Upper lobe of right lung (tissue), 1 donor: ENCODE measurements around the gene UBL4A. TPM values are rescaled to one million over a fixed set of nuclear protein-coding genes. Genes with fewer than 3 reads are reported as not detected.
A peak's percentile ranks its signal among the peaks of the same experiment; 100 is the strongest.

ENCODE experiments used
- ATAC-seq: fragments of 200-7000 bp; cut with Tn5 transposase; one replicate; pipeline ENCODE4 v1.9.1; 2020; ENCODE audit warnings: mild to moderate bottlenecking, moderate library complexity
- DNase-seq: peaks from one replicate; pipeline ENCODE4 v3.0.0-alpha.2; 2020
- H3K27ac ChIP-seq: fragments of 200-600 bp; one replicate; pipeline ENCODE4 v1.8.0; 2022
- H3K27me3 ChIP-seq: fragments of 200-600 bp; one replicate; pipeline ENCODE4 v1.8.0; 2022; ENCODE audit warnings: mild to moderate bottlenecking
- H3K36me3 ChIP-seq: fragments of 200-600 bp; one replicate; pipeline ENCODE4 v1.8.0; 2022
- H3K4me1 ChIP-seq: fragments of 200-600 bp; one replicate; pipeline ENCODE4 v1.8.0; 2022
- H3K4me3 ChIP-seq: fragments of 200-600 bp; one replicate; pipeline ENCODE4 v1.8.0; 2022; ENCODE audit warnings: mild to moderate bottlenecking
- H3K9me3 ChIP-seq: fragments of 200-600 bp; one replicate; pipeline ENCODE4 v1.8.0; 2022
- intact Hi-C: fragments of 100-400 bp; cut with DNase I; formaldehyde crosslinking; loops from one replicate; pipeline ENCODE4 v1.11.0; 2022
- total RNA-seq: library from RNA; stranded (reverse); fragmentation: NEBNext Ultra II Directional; extraction: Animal tissue kit (Norgen Biotek cat#: 25700); gene quantifications from one replicate; pipeline ENCODE4 v1.2.1, GENCODE V29; 2021
- TF ChIP-seq, protein P1 (sequence below): fragments of 200-600 bp; IDR thresholded peaks from one replicate; pipeline ENCODE4 v1.8.0; 2022; ENCODE audit warnings: antibody characterized with exemption
- donor health status: DM: no; HTN: yes; CAD: no; lungs with severe emphysema.

The UBL4A gene
- total RNA-seq, 1 donor from 2014 or later = 33.8 TPM

DNA sequence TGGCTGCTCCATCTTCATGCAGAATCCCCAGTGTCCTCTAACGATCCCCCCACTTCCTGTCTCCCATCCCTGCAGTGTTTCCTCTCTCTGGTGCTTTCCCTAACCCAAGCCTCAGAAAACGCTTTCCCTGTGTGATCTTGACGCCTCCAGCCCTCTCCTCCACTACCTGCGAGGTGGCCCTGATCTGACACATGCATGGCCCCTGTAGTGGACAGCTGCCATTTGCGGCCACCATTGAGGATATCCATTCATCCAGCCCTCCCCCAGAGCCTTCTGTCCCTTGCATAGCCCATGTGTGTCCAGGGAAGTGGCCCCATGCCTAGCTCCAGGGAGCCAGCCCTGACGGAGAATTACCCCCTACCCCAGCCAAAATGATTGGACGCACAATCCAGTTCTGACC lies 3.1 kb downstream of the UBL4A start:
- intact Hi-C loops = no loop called here
- no peaks in the 10 kb centered on the region for H3K9me3 ChIP-seq
- no peaks in the 10 kb centered on the region for H3K27me3 ChIP-seq
- no peaks in the 10 kb centered on the region for H3K36me3 ChIP-seq
- no peak overlapping the region for H3K4me3 ChIP-seq
- TF ChIP-seq, protein P1, sequence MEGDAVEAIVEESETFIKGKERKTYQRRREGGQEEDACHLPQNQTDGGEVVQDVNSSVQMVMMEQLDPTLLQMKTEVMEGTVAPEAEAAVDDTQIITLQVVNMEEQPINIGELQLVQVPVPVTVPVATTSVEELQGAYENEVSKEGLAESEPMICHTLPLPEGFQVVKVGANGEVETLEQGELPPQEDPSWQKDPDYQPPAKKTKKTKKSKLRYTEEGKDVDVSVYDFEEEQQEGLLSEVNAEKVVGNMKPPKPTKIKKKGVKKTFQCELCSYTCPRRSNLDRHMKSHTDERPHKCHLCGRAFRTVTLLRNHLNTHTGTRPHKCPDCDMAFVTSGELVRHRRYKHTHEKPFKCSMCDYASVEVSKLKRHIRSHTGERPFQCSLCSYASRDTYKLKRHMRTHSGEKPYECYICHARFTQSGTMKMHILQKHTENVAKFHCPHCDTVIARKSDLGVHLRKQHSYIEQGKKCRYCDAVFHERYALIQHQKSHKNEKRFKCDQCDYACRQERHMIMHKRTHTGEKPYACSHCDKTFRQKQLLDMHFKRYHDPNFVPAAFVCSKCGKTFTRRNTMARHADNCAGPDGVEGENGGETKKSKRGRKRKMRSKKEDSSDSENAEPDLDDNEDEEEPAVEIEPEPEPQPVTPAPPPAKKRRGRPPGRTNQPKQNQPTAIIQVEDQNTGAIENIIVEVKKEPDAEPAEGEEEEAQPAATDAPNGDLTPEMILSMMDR = no peak
- peaks cover 5% of the 10 kb centered on the region for H3K4me1 ChIP-seq
- ATAC-seq = no peak
- no peak for DNase-seq
- H3K27ac ChIP-seq = no peak overlapping the region

DNA sequence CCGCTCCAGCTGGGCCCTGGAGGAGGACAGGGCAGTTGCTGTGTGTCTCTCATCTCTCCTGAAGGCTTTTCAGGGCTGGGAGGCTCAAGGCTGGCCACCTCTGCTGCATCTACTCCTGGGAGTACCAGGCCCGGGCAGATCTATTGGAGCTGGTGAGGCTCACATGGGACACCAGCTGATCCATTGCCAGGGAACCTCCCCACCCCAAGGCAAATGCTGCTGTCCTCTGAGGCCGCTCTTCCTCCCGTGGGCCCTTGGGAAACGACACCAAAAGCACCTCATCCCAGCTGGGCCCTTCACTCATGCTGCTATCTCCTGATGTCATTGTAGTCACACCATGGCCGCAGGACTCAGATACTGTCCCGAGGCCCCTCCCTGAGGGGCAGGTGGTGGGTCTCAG lies 3.6 kb downstream of the UBL4A start:
- H3K4me1 ChIP-seq = peaks cover 5% of the 10 kb centered on the region
- TF ChIP-seq, protein P1 = no peak
- intact Hi-C loops = no loop called here
- no peak for DNase-seq
- H3K27ac ChIP-seq = no peak overlapping the region
- no peak for ATAC-seq
- no peak overlapping the region for H3K4me3 ChIP-seq
- no peaks in the 10 kb centered on the region for H3K36me3 ChIP-seq
- H3K9me3 ChIP-seq = no peaks in the 10 kb centered on the region
- H3K27me3 ChIP-seq = no peaks in the 10 kb centered on the region

DNA sequence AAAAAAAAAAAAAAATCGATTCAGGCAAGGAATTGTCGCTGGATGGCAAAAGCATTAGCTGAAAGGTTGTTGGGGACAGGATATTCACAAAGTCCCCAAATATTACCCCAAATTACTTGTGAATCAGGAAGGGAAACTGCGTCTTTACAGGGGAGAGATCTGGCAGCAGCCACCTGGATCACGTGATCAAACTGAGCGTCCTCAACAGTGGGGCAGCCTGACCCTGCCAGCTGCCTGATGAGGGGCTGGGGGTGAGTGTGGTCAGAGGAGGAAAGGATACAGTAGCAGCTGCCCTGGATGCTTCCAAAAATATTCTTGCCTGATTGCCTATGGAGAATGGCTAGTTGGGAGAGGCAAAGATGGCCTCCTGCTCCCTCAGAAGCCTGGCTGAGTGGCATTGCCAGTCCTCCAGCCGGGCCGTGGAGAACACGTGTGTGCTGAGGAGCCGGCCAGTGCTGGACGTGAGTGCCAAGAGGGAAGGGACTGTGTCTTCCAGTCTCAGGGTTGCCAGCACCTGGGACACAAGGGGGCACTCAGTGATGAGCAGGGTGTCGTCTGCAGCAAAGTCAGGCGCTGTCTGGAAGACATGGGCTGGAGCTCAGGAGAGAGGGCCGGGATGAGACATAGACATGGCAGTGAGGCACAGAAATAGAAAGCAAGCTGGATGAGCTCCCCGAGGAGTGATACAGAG lies 4.4 kb downstream of the UBL4A start:
- intact Hi-C loops = no loop called here
- TF ChIP-seq, protein P1 = no peak
- Histone ChIP-seq H3K27ac (no peak overlapping the region), H3K27me3 (no peaks in the 10 kb centered on the region), H3K4me1 (peaks cover 1% of the 10 kb centered on the region), H3K4me3 (no peak overlapping the region), H3K36me3 (no peaks in the 10 kb centered on the region), H3K9me3 (no peaks in the 10 kb centered on the region)
- ATAC-seq = no peak
- DNase-seq = peak; percentile 41

DNA sequence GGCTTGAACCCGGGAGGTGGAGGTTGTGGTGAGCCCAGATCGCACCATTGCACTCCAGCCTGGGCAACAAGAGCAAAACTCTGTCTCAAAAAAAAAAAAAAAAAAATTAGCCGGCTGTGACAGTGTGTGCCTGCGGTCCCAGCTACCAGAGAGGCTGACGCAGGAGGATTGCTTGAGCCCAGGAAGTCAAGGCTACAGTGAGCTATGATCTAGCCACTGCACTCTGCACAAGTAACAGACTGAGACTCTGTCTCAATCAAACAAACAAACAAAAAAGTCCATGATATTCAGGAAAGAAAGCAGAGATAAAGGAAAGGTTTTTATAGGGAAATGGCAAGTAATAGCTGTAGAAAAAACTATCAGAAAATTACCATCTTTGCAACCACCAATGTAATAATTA lies 5.2 kb downstream of the UBL4A start:
- no peak for DNase-seq
- Histone ChIP-seq H3K27me3 (no peaks in the 10 kb centered on the region), H3K9me3 (no peaks in the 10 kb centered on the region), H3K36me3 (no peaks in the 10 kb centered on the region), H3K27ac (no peak overlapping the region), H3K4me3 (no peak overlapping the region), H3K4me1 (no peaks in the 10 kb centered on the region)
- intact Hi-C loops = no loop called here
- no peak for ATAC-seq
- TF ChIP-seq, protein P1 = no peak

DNA sequence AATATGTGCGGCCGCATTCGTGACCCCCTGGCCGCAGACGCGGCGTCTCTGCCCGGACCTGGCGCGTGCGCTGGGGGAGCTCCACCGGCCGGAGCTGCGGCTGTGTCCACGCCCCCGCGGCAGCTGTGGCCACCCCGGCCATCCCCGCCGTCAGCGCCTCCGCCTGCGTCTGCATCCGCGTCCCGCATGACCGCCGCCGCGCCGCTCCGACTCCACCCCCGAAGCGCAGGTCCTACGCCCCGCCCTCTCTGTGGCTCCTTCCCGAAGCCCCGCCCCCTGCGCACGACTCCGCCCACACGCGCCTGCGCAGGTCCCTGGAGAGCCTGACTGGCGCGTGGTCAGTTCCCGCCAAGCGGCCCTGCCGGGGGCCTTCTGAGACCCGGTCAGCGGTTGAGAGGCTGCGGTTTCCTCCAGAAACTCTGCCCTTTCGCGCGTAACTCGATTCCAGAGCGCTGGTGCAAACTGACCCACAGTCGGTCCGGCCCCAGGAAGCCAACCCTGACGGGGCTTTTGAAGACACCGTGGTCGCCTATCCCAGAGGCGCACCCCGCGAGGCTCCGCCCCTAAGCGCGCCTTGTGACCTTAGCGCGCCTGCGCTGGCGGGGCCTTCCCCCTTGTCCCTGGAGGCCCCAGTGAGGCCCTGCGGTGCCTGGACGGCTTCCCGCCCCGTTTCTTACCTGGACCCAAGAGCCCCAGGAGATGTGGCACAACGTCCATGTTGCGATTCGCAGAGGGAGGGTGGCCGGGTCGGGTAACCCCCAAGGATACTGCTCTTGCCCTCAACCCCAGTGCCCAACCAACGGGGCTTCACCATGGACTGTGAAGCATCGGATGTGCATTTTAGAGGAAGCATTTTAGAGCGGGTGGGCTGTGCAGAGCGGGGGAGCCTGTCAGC lies 7.4 kb downstream of the UBL4A start, which contains the start of gene LAGE3:
Gene LAGE3, minus strand, starts transcription at position 554 of the 895 bp plus-strand sequence. Its CDS starts 366 bp downstream, at position 188.
- Histone ChIP-seq H3K4me3 (peak within 1 kb of the TSS; percentile 51), H3K36me3 (no peaks in the 10 kb centered on the region), H3K4me1 (no peaks in the 10 kb centered on the region), H3K27me3 (no peaks in the 10 kb centered on the region), H3K9me3 (no peaks in the 10 kb centered on the region), H3K27ac (peak within 1 kb of the TSS; percentile 80)
- DNase-seq (peak; percentile 96), ATAC-seq (peak; percentile 98)
- TF ChIP-seq, protein P1 = no peak
- intact Hi-C loops = no loop called here
